ENCODE measurements around the gene PHLDB1.
"Not testable (repeated sequence)": the region's sequence is repeated elsewhere in the genome, so short reads cannot be mapped to it uniquely, and the experiment has no call there.

DNA sequence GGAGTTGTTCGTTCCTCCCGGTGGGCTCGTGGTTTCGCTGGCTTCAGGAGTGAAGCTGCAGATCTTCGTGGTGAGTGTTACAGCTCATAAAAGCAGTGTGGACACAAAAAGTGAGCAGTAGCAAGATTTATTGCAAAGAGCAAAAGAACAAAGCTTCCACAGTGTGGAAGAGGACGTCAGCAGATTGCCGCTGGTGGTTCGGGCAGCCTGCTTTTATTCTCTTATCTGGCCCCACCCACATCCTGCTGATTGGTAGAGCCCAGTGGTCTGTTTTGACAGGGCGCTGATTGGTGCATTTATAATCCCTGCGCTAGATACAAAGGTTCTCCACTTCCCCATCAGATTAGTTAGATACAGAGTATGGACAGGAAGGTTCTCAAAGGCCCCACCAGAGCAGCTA lies 80.9 kb downstream of the PHLDB1 start:
- TF ChIP-seq, protein P1, sequence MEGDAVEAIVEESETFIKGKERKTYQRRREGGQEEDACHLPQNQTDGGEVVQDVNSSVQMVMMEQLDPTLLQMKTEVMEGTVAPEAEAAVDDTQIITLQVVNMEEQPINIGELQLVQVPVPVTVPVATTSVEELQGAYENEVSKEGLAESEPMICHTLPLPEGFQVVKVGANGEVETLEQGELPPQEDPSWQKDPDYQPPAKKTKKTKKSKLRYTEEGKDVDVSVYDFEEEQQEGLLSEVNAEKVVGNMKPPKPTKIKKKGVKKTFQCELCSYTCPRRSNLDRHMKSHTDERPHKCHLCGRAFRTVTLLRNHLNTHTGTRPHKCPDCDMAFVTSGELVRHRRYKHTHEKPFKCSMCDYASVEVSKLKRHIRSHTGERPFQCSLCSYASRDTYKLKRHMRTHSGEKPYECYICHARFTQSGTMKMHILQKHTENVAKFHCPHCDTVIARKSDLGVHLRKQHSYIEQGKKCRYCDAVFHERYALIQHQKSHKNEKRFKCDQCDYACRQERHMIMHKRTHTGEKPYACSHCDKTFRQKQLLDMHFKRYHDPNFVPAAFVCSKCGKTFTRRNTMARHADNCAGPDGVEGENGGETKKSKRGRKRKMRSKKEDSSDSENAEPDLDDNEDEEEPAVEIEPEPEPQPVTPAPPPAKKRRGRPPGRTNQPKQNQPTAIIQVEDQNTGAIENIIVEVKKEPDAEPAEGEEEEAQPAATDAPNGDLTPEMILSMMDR (IDR thresholded peaks at IDR 0.05): not testable (repeated sequence)
- TF ChIP-seq POLR2AphosphoS5, POLR2A (IDR thresholded peaks at IDR 0.05): not testable (repeated sequence)

Measured in transverse colon (tissue), 4 donors.